ENCODE measurements around the gene KIF3A. TPM values are rescaled to one million over a fixed set of nuclear protein-coding genes. Genes with fewer than 3 reads are reported as not detected.

KIF3A gene
- total RNA-seq, 1 donor from 2014 or later: 11.9 TPM

DNA sequence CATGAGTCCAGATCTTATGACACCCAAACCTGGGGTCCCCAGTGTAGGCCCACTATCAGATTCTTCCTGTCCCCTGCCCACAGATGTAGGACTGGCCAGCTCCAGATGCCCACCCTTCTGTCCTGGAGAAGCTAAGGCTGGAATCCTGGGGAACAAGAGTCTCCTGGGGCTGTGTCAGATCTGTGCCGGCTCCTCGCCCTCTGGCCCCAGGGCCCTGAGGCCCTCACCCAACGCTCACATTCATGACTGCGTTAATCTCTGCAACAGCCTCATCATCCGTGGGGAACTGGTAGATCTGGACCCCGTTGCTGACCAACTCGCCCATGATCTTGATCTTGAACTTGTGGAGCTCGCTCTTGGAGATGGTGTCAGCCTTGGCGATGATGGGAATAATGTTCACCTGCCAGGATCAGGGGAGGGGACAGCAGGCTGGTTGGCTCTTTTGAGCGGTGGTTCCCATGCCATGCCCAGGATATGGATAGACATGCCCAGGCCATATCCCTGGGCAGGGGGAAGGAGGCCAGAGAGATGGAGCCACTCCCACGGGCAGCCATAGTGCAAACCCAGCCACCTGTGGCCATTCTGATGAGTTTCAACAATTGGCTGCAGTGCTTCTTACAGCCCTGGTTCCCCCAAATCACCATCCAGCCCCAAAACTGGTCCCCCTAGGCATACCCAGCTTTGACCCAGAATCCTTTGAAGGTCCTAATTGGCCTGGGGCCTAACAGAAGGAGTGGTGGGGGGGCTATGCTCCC lies 25.1 kb upstream of the KIF3A start:
- no peak overlapping the region for H3K27ac ChIP-seq (replicated peaks)
- no peak for DNase-seq
- no peaks in the 10 kb centered on the region for H3K27me3 ChIP-seq (ENCODE audit: low read depth)
- no peak for TF ChIP-seq CTCF (IDR thresholded peaks at IDR 0.05; ENCODE audit: borderline replicate concordance)
- no peak overlapping the region for H3K4me3 ChIP-seq
- peaks cover 23% of the 10 kb centered on the region for H3K4me1 ChIP-seq
- no peaks in the 10 kb centered on the region for H3K9me3 ChIP-seq (replicated peaks)
- intact Hi-C loops (cut with micrococcal nuclease): no loop called here
- H3K36me3 ChIP-seq: peaks cover 79% of the 10 kb centered on the region

DNA sequence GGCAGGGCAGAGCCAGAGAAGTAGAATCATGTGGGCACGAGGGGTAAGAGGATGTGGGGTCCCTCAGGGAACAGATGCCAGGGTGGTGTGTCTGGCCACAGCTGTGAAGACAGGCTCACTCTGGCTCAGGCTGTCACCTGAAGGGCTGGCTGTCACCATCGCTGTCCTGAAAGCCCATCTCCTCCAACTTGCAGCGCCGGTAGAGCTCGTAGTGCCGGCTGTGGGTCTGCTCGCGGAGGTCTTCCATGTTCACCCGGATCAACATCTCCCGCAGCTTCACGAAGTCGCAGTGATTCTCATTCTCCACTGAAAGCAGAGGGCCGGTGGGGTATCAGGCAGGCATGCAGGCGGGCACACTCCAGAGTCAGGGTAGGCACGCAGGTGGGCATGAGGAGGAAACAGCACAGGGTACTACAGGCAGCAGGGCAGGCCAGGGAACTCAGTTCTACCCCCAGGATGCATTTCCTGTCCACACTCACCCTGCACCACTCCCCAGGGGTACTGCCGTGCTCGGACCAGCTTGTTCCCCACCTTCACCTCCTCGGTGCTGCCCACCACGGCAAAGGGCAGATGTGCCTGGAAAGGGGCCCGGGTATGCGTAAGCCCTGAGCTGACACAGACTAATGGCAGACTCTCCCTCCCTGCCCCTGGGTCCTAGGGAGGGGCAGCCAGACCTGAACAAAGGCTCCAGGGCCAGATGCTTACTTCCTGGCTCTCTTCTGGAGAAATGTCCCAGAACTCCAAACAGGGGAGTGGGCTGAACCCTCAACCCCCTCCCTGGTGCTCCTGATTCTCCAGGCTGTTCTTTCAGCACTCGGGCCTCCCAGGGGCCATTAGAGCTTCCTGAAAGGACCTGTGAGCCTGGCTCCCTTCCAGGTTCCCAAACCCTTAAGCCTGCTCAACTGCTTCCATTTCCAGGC lies 24.2 kb upstream of the KIF3A start:
- TF ChIP-seq CTCF (IDR thresholded peaks at IDR 0.05; ENCODE audit: borderline replicate concordance): no peak
- Histone ChIP-seq H3K4me3 (no peak overlapping the region), H3K36me3 (peaks cover 86% of the 10 kb centered on the region), H3K27ac (replicated peaks) (no peak overlapping the region), H3K9me3 (replicated peaks) (no peaks in the 10 kb centered on the region), H3K4me1 (peaks cover 14% of the 10 kb centered on the region), H3K27me3 (ENCODE audit: low read depth) (no peaks in the 10 kb centered on the region)
- DNase-seq: no peak
- intact Hi-C loops (cut with micrococcal nuclease): no loop called here

DNA sequence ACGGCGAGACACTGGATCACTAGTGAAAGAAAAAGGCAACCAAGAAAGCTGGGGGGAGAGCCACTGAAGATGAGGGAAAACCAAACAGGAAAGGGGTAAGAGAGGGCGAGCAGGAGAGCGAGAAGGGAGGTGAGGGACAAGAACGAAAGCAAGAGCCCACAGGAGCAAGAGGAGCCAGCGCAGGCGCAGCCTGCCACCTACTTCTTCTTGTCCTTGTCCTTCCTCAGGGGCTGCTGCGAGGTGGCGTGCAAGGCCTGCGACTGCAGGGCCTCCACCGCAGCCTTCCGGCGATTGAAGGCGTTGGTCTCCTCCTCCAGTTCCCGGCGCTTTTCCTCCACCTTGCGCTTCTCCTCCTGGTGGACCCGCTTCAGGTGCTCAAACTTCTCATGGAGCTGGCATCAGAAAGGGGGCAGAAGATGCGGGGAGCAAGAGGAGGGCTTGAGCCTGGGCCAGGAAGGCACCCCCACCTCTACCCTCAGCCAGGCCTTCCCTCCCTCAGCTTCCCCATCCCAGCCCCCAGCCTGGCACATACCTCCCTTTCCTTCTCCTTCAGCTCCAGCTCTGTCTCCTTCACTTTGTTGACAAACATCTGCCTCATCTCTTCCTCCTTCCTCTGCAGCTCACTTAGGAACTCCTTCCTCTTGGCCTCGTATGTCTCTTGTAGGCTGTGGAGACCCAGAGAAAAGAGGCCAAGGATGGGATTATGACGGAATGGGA lies 23.4 kb upstream of the KIF3A start:
- no peaks in the 10 kb centered on the region for H3K27me3 ChIP-seq (ENCODE audit: low read depth)
- no peaks in the 10 kb centered on the region for H3K9me3 ChIP-seq (replicated peaks)
- no peak for TF ChIP-seq CTCF (IDR thresholded peaks at IDR 0.05; ENCODE audit: borderline replicate concordance)
- intact Hi-C loops (cut with micrococcal nuclease): no loop called here
- H3K36me3 ChIP-seq: peaks cover 89% of the 10 kb centered on the region
- no peak overlapping the region for H3K4me3 ChIP-seq
- H3K4me1 ChIP-seq: peaks cover 6% of the 10 kb centered on the region
- no peak overlapping the region for H3K27ac ChIP-seq (replicated peaks)
- no peak for DNase-seq

DNA sequence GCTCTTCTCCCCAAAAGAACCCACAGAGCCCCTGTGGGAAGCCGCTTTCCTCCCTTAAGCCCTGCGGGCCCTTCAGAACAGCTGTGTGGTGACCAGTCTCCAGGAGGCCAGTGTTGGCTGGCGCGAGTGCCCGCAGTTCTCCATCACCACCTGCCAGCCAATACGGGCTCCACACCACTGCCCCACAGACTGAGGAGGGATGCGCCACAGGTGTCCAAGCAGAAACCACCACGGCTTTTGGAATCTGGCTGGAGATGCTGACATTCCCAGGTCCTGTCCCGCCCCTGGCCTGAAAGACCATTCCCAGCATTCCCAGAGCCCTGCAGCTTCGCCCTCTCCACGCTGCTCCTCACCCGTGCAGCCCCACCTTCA lies 22.7 kb upstream of the KIF3A start:
- H3K27me3 ChIP-seq (ENCODE audit: low read depth): no peaks in the 10 kb centered on the region
- no peak for TF ChIP-seq CTCF (IDR thresholded peaks at IDR 0.05; ENCODE audit: borderline replicate concordance)
- no peak overlapping the region for H3K27ac ChIP-seq (replicated peaks)
- H3K36me3 ChIP-seq: peaks cover 86% of the 10 kb centered on the region
- DNase-seq: no peak
- H3K9me3 ChIP-seq (replicated peaks): no peaks in the 10 kb centered on the region
- H3K4me3 ChIP-seq: no peak overlapping the region
- intact Hi-C loops (cut with micrococcal nuclease): no loop called here
- H3K4me1 ChIP-seq: no peaks in the 10 kb centered on the region

Data from left ventricle myocardium inferior (tissue), 1 donor.